CD4-positive, alpha-beta T cell treated with Interleukin-21 for 1 hour (primary cell): ENCODE results near the gene FGF3.

ENCODE experiments used
- DNase-seq: peaks from one replicate; pipeline ENCODE4 v3.0.0-alpha.2; 2020

The FGF3 gene

DNA sequence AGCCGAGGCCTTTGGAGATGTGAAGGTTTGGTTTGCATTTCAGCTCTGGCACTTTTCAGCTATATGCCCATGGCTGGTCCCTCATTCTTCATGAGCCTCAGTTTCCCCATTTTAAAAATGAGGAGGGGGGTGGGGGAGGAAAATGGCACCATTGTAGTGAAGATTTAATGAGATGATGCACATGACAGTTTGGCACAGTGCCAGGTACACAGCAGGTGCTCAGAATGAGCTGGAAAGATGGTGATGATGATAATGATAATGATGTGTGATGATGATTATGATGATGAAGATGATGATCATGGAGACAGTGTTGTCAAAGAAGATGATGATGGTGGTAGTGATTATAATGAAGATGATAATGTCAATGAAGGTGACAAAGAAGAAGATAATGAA, 24.3 kb upstream of the FGF3 start:
- no peak for DNase-seq

- DNase-seq, result no peak
Measured at GRCh38 chr11:69842746-69843528, 23.7 kb upstream of the FGF3 start.

GRCh38 chr11:69841859-69842698, 22.9 kb upstream of the FGF3 start:
- peak; percentile 9 for DNase-seq

GRCh38 chr11:69841170-69841858, 22.1 kb upstream of the FGF3 start:
- no peak for DNase-seq

GRCh38 chr11:69840371-69841169, 21.4 kb upstream of the FGF3 start:
- no peak for DNase-seq

GRCh38 chr11:69839516-69839915, 20.3 kb upstream of the FGF3 start:
- no peak for DNase-seq

GRCh38 chr11:69837791-69838190, 18.6 kb upstream of the FGF3 start:
- DNase-seq, result no peak

- no peak for DNase-seq
Measured at GRCh38 chr11:69836401-69836800, 17.2 kb upstream of the FGF3 start.

DNA sequence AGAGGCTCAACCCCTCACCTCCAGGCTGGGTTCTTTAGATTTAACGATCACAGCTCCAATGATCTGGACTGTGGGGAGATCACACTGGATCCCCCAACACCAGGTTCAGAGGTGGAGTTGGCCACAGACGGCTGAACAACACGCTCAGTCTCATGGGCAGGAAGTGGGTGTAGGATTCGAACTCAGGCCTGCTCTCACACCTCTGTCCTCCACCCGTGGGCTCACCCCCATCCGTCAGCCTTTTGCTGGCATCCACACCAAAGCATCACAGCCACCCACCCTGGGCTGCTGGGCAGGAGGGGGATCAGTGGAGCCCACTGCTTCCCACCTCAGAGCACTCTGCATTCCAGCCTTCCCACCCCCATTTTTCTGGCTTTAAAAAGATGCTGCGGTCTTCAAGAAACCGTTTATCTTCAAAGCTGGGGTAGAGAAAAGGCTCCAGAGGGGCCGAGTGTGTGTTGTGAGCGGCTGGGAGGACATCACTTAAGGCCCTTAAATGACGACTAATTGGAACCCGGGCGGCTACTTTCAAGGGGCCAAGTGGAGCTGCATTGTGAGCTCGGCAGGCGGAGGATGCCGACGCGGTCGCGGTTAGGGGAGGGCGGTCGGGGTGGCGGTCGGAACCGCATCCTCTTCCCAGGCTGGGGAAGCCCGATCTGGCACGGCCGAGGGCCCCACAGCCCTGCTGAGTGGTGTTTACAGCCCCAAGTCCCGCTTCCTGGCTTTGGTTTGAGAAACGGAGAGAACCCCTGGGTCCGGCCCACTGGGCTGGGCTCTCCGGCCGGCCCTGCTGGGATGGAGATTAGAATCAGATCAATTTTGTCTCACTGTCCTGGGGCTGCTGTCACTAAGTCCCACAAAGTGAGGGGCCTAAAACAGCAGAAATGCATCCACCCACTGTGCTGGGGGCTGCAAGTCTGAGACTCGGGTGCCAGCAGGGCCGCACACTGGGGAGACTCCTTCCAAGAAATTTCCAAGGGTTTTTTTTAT, 15.9 kb upstream of the FGF3 start:
- DNase-seq, result no peak

DNA sequence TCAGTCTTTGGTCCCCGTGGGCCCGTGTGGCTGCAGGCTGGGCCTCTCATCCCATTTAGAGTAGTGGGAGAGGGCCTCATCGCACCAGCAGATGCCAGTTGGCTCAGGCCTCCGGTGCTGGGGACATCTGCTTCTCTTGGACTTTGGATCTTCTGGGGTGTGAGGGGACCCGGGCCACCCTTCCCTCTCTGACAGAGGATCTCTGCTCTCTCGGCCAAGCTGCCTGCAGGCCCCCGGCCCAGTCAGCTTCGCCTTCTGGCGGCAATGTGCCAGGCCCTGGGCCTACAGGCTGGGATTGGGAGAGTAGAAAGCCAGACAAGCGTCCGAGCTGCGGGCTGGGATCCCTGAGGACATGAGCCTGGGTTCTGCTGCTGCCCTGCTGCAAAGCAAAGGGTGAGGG, 15.0 kb upstream of the FGF3 start:
- no peak for DNase-seq

DNA sequence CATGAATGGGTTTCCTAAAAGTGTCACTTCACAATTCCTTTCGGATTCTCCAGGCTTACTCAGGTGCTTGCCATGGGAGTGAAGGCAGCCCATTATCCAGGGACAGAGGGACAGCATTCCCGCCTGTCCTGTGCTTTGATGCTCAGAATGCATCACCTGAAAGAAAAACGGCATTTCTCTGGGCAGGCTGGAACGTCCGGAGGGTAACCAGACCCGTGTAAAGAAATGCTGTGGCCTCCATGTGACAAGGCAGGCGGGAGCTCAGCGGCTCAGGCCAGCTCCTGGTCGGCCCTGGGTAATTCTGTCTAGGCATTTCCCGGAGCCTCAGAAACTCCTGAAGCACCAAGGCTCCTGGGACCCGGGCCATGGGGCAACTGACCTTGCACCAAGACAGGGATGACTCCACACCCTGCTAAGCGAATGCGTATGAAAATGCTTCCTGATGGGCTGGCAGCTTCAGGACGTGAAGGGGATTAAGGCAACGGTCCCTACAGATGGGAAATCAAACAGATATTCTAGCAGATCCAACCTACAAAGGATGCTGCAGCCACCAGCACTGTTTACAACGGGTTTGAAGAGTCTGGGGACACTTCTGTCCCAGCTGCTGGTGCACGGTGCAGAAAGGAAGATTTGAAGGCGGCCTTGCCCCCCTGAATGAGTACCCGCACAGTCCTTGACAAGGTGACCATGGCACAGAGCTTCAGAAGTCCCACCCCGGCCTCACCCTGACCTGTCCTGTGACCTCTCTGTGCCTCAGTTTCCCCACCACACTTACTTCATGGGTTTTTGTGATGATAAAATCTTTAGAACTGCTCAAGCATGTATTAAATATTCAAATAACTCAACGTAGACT, 13.6 kb upstream of the FGF3 start:
- no peak for DNase-seq

GRCh38 chr11:69831985-69832384, 12.8 kb upstream of the FGF3 start:
- no peak for DNase-seq

- DNase-seq, result no peak
Measured at GRCh38 chr11:69830086-69830485, 10.9 kb upstream of the FGF3 start.

DNA sequence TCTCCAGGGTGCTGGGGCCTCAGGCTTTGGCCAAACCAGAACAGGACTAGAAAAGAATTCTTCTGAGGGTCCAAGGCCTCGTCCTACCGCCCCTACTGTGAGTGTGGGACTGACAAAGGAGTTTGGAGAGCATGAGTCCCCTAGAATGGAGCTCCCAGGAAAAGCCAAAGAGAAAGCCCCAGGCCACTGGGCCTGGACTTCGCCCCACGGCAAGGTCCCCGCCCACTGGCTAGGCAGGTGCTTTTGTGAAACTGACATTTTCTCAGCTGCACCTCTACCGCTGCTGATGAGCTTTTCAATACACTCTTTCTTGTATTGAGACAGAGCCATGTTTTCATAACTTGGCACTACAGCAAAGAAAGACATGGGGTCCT, 9.7 kb upstream of the FGF3 start:
- DNase-seq, result no peak

DNA sequence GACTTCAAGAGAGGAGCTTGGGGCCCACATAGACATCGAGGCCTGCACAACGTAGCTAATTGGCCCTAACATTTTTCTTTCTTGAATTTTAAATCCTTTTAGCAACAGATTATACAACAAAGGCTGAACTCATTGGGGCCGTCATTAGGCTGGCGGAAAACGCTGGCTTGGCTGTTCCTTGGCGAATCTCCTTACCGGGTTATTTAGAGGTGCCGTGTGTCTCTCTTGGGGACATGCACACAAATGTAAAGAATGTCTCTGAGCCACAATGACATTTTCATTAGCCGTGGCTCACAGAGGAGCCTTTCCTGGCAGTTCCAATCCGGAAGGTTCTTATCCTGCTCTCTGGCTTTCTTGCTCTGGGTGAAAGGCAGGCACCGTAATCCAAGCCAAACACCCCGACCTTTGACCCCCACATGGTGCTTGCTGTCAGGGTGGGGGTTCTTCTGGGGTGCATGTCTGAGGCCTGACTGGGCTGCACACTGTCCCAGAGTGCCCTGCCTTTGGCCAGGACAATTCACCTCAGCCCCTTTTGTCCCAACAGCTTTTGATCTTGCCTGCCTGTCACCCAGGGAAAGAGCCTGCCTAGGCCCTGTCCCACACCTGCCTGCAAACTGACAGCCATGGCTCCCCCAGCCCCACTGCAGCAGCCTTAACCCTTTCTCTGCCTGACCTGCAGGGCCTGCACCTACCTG, 9.2 kb upstream of the FGF3 start:
- no peak for DNase-seq

GRCh38 chr11:69826773-69827172, 7.6 kb upstream of the FGF3 start:
- DNase-seq, result no peak

DNA sequence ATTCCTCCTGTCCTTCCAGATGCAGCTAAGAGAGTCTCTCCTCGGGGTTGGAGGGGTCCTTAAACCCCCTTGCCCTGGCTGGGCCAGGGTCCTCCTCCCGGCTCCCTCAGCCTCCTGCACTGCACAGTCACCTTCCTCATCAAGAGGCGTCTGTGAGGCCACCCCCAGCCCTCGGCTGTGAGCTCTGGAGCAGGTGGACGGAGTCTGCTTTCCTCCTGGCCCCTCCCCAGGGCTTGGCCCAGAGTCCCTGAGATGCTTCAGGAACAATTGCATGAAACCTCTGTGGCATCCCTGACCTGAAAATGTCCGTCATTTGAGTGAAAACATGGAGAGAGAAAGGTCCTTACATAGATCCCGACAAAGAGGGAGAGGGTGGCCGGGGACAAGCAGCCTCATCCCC, 6.7 kb upstream of the FGF3 start:
- no peak for DNase-seq

GRCh38 chr11:69825037-69825834, 6.0 kb upstream of the FGF3 start:
- no peak for DNase-seq

DNA sequence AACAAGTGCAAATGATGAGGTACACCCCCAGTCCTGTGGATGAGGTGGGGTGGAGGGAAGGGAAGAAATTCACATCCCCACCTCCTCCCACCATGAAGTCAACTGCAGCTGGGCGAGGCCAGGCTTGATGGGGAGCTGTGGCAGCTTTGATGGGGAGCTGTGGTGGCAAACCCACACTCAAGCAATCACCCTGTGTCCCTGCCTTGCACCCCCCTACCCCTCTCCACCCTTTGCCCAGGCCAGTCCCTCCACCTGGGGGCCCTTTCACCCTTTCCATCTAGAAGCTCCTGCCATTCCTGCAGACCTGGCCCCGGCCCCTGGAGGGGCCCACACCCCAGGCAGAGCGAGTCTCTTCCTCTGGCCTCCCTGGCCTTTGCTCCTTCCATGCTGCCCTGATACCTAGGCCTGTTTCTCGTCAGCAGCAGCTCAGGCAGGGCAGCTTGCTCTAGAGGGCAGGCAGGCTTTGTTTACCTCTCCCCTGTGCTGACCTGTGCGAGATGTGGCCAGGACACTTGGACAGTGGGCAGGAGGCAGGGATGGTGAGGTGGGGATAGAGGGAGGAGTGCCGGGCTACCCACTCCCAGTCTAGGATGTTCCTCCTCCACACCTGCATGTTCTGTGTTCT, 4.5 kb upstream of the FGF3 start:
- DNase-seq, result no peak
